ENCODE results near the gene CEP19.

Gene CEP19

DNA sequence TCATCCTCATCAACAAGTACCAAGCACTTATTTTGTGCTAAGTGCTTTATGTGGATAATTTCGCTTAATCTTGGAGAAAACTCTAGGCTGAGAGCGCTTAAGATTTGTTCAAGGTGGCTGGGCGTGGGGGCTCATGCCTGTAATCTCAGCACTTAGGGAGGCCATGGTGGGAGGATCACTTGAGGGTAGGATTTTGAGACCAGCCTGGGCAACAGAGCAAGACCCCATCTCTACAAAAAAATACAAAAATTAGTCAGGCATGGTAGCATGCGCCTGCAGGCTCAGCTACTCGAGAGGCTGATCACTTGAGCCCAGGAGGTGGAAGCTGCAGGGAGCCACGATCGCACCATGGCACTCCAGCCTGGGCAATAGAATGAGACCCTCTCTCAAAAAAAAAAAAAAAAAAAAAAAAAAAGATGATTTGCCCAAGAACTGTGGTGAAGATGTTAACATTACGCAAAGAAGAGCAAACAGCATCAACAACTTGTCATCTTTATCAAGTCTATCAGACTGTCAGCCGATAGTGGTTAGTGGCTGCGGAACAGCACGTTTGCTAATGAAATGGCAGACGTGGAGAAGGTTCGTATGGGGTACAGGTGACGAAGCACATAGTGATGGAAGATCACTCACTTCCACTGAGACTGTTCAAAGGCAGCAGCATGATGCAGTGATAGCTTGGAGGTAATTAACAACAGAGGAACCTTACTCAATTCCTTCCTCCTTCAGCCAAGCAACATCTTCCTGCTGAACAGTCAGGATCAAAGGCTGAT is 44.8 kb downstream of the CEP19 start:
- DNase-seq, result no peak

DNA sequence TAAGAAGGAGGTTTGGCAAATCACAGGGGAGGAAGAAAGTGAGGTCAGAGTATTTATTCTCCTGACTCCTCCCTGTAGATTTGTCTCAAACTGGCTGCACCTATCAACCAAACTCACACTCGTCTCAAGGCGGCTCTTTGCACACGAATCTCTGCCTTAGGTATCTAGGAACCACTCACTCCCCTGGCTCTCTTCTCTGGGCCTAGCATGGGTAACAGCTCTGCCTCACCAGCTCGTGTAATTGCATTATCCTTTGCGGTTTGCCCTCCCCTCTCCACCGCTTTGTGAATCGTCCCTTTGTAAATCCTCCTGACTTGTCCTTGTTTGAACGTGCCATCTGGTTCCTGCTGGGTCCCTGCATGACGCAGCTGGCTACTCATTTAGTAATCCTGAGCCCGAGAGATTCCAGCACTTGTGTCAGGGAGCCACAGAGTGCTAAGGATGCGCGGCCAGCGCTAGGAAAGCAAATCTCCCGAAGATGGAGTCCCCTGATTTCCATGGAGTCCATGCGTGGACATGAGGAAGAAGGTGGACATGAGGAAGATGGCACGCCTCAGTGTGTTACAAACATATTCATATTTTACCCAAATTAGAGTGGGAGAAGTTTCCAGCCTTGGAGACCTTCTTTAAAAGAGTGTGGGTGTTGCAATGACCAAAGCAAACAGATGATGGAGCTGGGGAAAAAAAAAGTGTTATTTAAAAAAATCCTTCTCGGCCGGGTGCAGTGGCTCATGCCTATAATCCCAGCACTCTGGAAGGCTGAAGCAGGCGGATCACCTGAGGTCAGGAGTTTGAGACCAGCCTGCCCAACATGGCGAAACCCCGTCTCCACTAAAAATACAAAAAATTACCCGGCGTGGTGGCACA is 45.8 kb downstream of the CEP19 start:
- DNase-seq, result peak in 17 of 58 donors; percentile 7 to 56 (median 22)

DNA sequence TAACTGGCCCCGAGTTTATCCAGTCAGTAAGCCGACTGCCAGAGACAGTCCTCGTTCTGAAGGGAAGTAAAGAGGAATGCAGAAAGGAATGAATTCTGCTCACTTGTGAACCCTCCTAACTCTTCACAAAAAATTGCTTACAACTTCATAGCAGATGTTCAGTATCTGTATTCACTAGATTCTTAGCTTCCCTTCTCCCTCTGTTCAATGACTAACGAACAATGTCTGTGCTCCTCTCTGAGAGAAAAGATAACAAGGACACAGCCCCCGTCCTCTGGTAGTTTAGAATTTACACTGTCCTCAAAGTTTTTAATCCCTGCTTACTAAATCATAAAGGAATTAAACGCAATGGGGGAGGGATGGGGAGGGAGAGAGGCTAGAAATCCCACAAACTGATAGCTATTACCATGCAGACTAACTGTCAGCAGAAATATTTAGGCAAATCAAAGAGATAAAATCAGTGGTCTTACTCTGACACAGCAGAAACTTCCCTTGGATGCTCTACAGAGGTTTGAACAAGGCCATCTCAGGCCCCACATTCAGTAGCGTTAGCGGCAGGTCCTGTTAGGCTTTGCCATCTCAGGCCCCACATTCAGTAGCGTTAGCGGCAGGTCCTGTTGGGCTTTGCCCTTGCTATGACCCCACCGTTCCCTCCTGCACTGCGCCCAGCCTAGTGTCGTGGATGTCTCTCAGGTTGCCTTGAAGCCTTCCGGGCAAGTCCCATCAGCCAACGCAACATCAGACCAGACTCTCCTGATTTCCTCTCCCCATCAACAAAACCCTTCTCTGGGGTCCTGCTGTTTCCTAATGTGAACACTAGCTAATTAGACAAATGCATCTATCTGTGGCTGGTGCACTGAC is 49.1 kb downstream of the CEP19 start:
- DNase-seq, result no peak

DNA sequence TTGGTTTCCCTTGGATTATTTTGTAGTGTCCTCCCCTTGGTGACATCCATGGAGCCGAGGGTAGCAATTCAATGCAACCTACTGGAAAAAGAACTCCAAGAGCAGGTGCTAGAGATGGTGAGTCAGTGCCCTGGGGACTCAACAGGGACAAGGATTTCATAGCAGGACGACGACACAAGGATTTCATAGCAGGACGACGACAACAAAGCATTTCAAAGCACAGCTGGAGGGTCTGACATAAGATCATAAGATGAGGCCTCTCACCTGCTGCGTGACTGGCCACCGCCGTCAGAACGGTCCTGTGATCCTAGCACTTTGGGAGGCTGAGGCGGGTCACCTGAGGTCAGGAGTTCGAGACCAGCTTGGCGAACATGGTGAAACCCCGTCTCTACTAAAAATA is 50.0 kb downstream of the CEP19 start:
- DNase-seq, result no peak

DNA sequence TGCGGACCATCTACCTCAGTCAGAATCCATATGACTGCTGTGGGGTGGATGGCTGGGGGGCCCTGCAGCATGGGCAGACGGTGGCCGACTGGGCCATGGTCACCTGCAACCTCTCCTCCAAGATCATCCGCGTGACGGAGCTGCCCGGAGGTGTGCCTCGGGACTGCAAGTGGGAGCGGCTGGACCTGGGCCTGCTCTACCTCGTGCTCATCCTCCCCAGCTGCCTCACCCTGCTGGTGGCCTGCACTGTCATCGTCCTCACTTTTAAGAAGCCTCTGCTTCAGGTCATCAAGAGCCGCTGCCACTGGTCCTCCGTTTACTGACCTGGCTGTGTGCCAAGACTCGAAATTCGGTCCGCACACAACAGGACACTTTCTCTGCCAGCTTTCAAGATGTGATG is 50.6 kb downstream of the CEP19 start:
- DNase-seq, result peak in 1 of 58 donors; percentile 11

DNA sequence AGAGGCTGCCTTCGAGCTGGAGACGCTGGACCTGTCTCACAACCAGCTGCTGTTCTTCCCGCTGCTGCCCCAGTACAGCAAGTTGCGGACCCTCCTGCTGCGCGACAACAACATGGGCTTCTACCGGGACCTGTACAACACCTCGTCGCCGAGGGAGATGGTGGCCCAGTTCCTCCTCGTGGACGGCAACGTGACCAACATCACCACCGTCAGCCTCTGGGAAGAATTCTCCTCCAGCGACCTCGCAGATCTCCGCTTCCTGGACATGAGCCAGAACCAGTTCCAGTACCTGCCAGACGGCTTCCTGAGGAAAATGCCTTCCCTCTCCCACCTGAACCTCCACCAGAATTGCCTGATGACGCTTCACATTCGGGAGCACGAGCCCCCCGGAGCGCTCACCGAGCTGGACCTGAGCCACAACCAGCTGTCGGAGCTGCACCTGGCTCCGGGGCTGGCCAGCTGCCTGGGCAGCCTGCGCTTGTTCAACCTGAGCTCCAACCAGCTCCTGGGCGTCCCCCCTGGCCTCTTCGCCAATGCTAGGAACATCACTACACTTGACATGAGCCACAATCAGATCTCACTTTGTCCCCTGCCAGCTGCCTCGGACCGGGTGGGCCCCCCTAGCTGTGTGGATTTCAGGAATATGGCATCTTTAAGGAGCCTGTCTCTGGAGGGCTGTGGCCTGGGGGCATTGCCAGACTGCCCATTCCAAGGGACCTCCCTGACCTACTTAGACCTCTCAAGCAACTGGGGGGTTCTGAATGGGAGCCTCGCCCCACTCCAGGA is 51.5 kb downstream of the CEP19 start:
- no peak for DNase-seq

DNA sequence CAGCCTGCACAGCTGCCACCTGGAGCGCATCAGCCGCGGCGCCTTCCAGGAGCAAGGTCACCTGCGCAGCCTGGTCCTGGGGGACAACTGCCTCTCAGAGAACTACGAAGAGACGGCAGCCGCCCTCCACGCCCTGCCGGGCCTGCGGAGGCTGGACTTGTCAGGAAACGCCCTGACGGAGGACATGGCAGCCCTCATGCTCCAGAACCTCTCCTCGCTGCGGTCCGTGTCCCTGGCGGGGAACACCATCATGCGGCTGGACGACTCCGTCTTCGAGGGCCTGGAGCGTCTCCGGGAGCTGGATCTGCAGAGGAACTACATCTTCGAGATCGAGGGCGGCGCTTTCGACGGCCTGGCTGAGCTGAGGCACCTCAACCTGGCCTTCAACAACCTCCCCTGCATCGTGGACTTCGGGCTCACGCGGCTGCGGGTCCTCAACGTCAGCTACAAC is 52.1 kb downstream of the CEP19 start:
- no peak for DNase-seq
